A673 (cell line): ENCODE results near the gene CDH4. TPM values are rescaled to one million over a fixed set of nuclear protein-coding genes. Genes with fewer than 3 reads are reported as not detected.

Experiments
- BruUV-seq: library from RNA; stranded (reverse); fragments of 400-500 nt; replicated peaks from 2 replicates; lab custom pipeline; 2021; lab: Mats Ljungman, UMichigan
- CTCF ChIA-PET: fragments of 300-600 bp; sonication (Branson Sonifier 250); formaldehyde crosslinking; loops from one replicate; lab custom pipeline; 2022; ENCODE audit warnings: antibody characterized with exemption; lab: Charles Lee
- POLR2A ChIA-PET: fragments of 300-600 bp; sonication (Branson Sonifier 250); formaldehyde crosslinking; loops from one replicate; lab custom pipeline; 2022; ENCODE audit warnings: antibody characterized with exemption; ENCODE audit not compliant: low non-redundant PET; lab: Charles Lee
- DNase-seq: peaks from one replicate; pipeline ENCODE4 v3.0.0-alpha.2; 2015; ENCODE audit warnings: low spot score
- H3K27ac ChIP-seq: fragments of 200-600 bp; sonication (generic); 2 replicates; pipeline ENCODE4 v1.5.1; 2016; ENCODE audit warnings: mixed run types, low read depth, mild to moderate bottlenecking, mixed read lengths, antibody characterized with exemption, low read length; ENCODE audit not compliant: poor library complexity, severe bottlenecking
- H3K27me3 ChIP-seq: fragments of 200-600 bp; sonication (generic); replicated peaks from 2 replicates; pipeline ENCODE4 v1.6.1; 2017; ENCODE audit warnings: mixed run types, low read depth, mild to moderate bottlenecking, mixed read lengths, antibody characterized with exemption, low read length; ENCODE audit not compliant: insufficient read depth, poor library complexity
- H3K36me3 ChIP-seq: fragments of 200-600 bp; sonication (generic); 2 replicates; pipeline ENCODE4 v1.6.1; 2016; ENCODE audit warnings: mixed run types, mild to moderate bottlenecking, mixed read lengths, antibody characterized with exemption, low read length; ENCODE audit not compliant: insufficient read depth, poor library complexity, severe bottlenecking
- H3K4me1 ChIP-seq: fragments of 200-600 bp; sonication (generic); 2 replicates; pipeline ENCODE4 v1.6.1; 2017; ENCODE audit warnings: mixed run types, mild to moderate bottlenecking, mixed read lengths, antibody characterized with exemption, low read length; ENCODE audit not compliant: insufficient read depth, poor library complexity, severe bottlenecking
- H3K4me3 ChIP-seq: fragments of 200-600 bp; sonication (generic); 2 replicates; pipeline ENCODE4 v1.5.1; 2016; ENCODE audit warnings: low read depth, mixed run types, mild to moderate bottlenecking, mixed read lengths, low read length; ENCODE audit not compliant: poor library complexity, severe bottlenecking
- H3K9me3 ChIP-seq: fragments of 200-600 bp; sonication (generic); 2 replicates; pipeline ENCODE4 v1.6.1; 2016; ENCODE audit warnings: mixed run types, low read depth, mild to moderate bottlenecking, mixed read lengths, antibody characterized with exemption, low read length; ENCODE audit not compliant: poor library complexity, severe bottlenecking
- EZH2 ChIP-seq: fragments of 200-600 bp; sonication (generic); IDR thresholded peaks from 2 replicates; pipeline ENCODE4 v1.6.1; 2017; ENCODE audit warnings: borderline replicate concordance, low read depth, mild to moderate bottlenecking, mixed read lengths, antibody characterized with exemption, low read length; ENCODE audit not compliant: poor library complexity, severe bottlenecking
- intact Hi-C: fragments of 100-400 bp; cut with micrococcal nuclease; formaldehyde crosslinking; loops from one replicate; pipeline ENCODE4 v1.10.0; 2022; ENCODE audit not compliant: unreplicated experiment
- total RNA-seq: library from RNA; stranded (reverse); gene quantifications from 2 replicates; pipeline ENCODE4 v1.2.3, GENCODE V29; 2021
- TF ChIP-seq, protein P1 (sequence below): fragments of 300-800, 200-600 bp; sonication (generic); conservative IDR thresholded peaks from 2 replicates; pipeline ENCODE4 v1.5.1; 2017; ENCODE audit warnings: low read depth, mild to moderate bottlenecking, antibody characterized with exemption, low read length, moderate library complexity, mixed read lengths

CDH4 gene
- total RNA-seq, 1 experiment from 2014 or later: 8.3 TPM

DNA sequence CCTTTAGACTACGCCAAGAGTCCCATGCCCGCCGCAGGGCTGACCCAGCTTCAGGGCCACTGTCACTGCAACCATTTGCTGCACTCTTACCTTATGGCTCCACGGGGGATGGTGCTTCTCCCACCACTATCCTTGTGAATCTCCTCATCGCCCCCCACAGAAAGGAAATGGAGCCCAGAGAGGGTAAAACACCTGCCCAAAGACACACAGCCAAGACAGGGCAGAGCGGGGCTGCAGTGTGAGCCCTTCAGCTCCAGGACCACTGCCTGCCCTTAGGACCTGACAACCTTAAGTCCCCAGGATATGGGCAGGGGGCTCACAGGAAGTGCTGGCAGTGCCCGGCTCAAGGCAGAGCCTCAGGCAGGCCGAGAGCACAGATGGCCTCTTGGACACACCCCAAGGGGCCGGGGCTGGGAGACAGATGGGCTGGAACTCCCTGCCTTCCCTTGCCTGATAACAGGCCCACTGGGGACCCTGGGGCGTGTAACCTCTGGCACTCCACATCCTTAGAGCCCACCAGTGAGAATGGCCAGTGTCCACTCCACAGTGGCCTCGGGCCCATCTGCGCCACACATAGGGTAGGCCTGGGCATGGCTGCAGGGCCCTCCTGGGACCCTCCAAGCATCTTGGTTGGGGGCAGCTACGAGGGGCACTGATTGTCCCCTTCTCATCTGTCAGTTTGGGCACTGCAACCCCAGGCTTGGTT, 548.5 kb downstream of the CDH4 start:
- no peak for DNase-seq
- Histone ChIP-seq H3K27ac (no peak overlapping the region), H3K4me1 (no peaks in the 10 kb centered on the region), H3K9me3 (no peaks in the 10 kb centered on the region), H3K36me3 (no peaks in the 10 kb centered on the region), H3K27me3 (peaks cover 37% of the 10 kb centered on the region), H3K4me3 (no peak overlapping the region)
- intact Hi-C loops: no loop called here
- no TSS peak for BruUV-seq
- ChIA-PET CTCF (no interaction called here), POLR2A (no interaction called here)
- no peak for TF ChIP-seq EZH2
- TF ChIP-seq, protein P1, sequence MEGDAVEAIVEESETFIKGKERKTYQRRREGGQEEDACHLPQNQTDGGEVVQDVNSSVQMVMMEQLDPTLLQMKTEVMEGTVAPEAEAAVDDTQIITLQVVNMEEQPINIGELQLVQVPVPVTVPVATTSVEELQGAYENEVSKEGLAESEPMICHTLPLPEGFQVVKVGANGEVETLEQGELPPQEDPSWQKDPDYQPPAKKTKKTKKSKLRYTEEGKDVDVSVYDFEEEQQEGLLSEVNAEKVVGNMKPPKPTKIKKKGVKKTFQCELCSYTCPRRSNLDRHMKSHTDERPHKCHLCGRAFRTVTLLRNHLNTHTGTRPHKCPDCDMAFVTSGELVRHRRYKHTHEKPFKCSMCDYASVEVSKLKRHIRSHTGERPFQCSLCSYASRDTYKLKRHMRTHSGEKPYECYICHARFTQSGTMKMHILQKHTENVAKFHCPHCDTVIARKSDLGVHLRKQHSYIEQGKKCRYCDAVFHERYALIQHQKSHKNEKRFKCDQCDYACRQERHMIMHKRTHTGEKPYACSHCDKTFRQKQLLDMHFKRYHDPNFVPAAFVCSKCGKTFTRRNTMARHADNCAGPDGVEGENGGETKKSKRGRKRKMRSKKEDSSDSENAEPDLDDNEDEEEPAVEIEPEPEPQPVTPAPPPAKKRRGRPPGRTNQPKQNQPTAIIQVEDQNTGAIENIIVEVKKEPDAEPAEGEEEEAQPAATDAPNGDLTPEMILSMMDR: no peak

DNA sequence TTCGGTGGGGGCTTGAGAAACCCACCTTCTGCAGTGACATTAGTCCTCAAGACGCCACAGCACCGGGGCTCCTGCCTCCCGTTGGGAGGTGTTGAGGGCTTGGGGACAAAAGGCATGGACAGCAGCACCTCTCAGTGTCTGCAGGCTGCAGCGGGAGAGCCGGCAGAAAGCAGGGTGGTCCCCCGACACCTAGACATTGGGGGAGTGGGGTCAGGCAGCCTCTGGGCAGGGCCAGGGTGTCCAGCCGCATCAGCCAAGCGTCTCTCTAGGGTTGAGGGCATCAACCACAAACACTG, 549.0 kb downstream of the CDH4 start:
- TF ChIP-seq EZH2: no peak
- TF ChIP-seq, protein P1: no peak
- no TSS peak for BruUV-seq
- peaks cover 37% of the 10 kb centered on the region for H3K27me3 ChIP-seq
- no peaks in the 10 kb centered on the region for H3K36me3 ChIP-seq
- H3K27ac ChIP-seq: no peak overlapping the region
- no peaks in the 10 kb centered on the region for H3K9me3 ChIP-seq
- CTCF ChIA-PET: no interaction called here
- POLR2A ChIA-PET: no interaction called here
- DNase-seq: no peak
- no peak overlapping the region for H3K4me3 ChIP-seq
- intact Hi-C loops: no loop called here
- H3K4me1 ChIP-seq: no peaks in the 10 kb centered on the region

DNA sequence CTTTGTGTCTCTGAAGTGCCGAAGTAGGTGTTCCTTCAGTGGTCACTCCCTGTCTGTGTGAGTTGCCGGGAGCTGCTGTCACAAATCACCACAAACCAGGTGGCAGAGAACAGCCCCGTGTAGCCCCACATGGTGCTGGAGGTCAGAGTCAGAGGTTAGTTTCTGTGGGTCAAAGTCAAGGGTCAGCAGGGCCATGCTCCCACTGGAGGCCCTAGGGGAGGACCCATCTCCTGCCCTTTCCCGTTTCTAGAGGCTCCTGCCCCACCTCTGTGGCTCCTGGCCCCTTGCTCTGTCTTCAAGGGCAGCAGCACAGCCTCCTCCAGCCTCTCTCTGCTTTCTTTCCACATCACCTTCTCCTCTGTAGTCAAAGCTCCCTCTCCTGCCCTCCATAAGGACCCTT, 549.4 kb downstream of the CDH4 start:
- H3K4me1 ChIP-seq: no peaks in the 10 kb centered on the region
- H3K27me3 ChIP-seq: peaks cover 37% of the 10 kb centered on the region
- POLR2A ChIA-PET: no interaction called here
- no peak for DNase-seq
- H3K4me3 ChIP-seq: no peak overlapping the region
- no peaks in the 10 kb centered on the region for H3K36me3 ChIP-seq
- H3K27ac ChIP-seq: no peak overlapping the region
- CTCF ChIA-PET: no interaction called here
- BruUV-seq: no TSS peak
- no peak for TF ChIP-seq EZH2
- TF ChIP-seq, protein P1: no peak
- H3K9me3 ChIP-seq: no peaks in the 10 kb centered on the region
- intact Hi-C loops: no loop called here
